ENCODE results near the gene CIP2A.

CIP2A gene

DNA sequence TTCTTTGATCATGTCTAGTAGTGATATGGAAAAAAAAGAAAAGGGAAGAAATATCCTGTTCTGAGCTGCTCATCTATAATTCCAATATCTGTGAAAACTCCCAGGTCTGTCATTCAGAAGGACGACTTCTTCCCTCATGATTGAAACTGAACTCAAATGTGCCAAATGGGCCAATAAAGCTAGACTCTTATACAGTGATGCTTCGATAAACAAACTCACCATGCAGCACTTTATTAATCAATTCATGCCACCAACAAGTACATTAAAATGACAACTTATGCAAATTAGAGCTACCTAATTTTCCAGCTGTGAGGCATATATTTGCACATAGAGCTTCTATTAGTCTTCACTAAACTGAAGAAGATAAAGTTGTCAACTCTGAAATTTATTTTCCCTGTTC, 63.3 kb downstream of the CIP2A start:
- no peak overlapping the region for H3K14ac ChIP-seq (ENCODE audit: low read length in 2 of 2)
- DNase-seq = no peak
- no peak overlapping the region for H2AFZ ChIP-seq (ENCODE audit: low read depth, low read length)
- no peak overlapping the region for H3K4ac ChIP-seq (ENCODE audit: low read depth in 1 of 2, low read length in 2 of 2)
- no peak overlapping the region for H2BK12ac ChIP-seq (ENCODE audit: low read length in 2 of 2)
- H2BK15ac ChIP-seq (ENCODE audit: low read depth, poor library complexity, severe bottlenecking) = no peak overlapping the region
- H3K4me3 ChIP-seq (ENCODE audit: insufficient read depth in 1 of 2, low read depth in 1 of 2, low read length in 2 of 2) = no peak overlapping the region
- no peak overlapping the region for H4K91ac ChIP-seq (ENCODE audit: low read length)
- no peaks in the 10 kb centered on the region for H3K36me3 ChIP-seq (ENCODE audit: control insufficient read depth in 1 of 2, insufficient read depth in 2 of 2, low read depth in 1 of 2, low read length in 2 of 2)
- no peaks in the 10 kb centered on the region for H3K79me1 ChIP-seq (replicated peaks; ENCODE audit: low read length, poor library complexity, severe bottlenecking)
- H3K4me1 ChIP-seq (ENCODE audit: control insufficient read depth, insufficient read depth, low read depth, low read length) = no peaks in the 10 kb centered on the region
- no peaks in the 10 kb centered on the region for H3K9me3 ChIP-seq (ENCODE audit: control insufficient read depth, low read length)
- H2AK5ac ChIP-seq (ENCODE audit: low read length, severe bottlenecking) = no peak overlapping the region
- H2BK120ac ChIP-seq (ENCODE audit: low read depth, low read length) = no peak overlapping the region
- H3K18ac ChIP-seq (ENCODE audit: low read depth in 1 of 2, low read length in 2 of 2) = no peak overlapping the region
- H3K27ac ChIP-seq (ENCODE audit: low read length, poor library complexity, severe bottlenecking) = no peak overlapping the region
- no peak overlapping the region for H4K8ac ChIP-seq (ENCODE audit: low read length)
- no peak overlapping the region for H3K9ac ChIP-seq (ENCODE audit: low read length)
- H2BK5ac ChIP-seq (ENCODE audit: low read depth, low read length, poor library complexity, severe bottlenecking) = no peak overlapping the region
- H3K4me2 ChIP-seq (ENCODE audit: low read length, poor library complexity, severe bottlenecking) = no peak overlapping the region
- 92% methylated on average over 2 of the region's 2 CpGs for WGBS
- no peaks in the 10 kb centered on the region for H3K27me3 ChIP-seq (ENCODE audit: control insufficient read depth in 1 of 2, insufficient read depth in 1 of 2, low read length in 2 of 2)
- no peak overlapping the region for H3K23ac ChIP-seq (ENCODE audit: low read length in 2 of 2)

DNA sequence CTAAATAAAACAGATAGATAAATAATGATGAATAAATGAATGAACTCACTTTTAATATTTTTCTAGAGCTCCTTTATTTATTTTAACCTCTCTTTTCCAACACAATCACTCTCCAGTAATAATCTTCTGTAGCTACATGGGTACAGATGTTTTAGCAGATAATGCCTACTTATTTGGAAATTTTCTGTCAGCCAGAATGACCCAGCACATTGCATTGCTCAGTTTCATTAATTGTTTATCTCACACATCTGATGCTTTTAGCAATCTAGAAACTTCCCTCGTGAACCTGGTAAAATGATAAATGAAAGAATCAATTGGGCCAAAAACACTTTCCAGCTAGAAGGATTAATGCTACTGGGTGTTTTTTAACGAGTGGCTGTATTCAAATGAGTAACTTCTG, 64.0 kb downstream of the CIP2A start:
- Histone ChIP-seq H3K4me1 (ENCODE audit: control insufficient read depth, insufficient read depth, low read depth, low read length) (no peaks in the 10 kb centered on the region), H3K23ac (ENCODE audit: low read length in 2 of 2) (no peak overlapping the region)
- 80% methylated on average over 1 of the region's 2 CpGs for WGBS

DNA sequence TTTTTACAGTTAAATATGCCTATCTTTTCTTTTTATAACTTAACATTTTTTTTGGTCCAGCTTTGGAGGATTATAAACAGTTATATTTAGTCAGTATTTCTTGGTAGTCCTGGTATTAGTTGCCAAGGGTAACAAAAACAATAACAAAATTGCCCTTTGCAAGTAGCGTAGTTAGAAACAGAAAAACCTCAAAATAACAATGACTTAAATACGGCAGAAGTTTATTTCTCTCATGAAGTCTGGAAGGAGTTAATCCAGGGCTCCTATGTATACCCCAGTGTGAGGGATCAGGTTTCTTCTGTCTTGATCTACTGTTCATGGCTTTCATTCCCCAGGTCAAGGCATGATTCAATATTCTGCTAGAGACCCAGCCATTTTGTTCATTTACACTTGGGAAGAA, 64.7 kb downstream of the CIP2A start:
- Histone ChIP-seq H2BK120ac (ENCODE audit: low read depth, low read length) (no peak overlapping the region), H3K79me1 (replicated peaks; ENCODE audit: low read length, poor library complexity, severe bottlenecking) (no peaks in the 10 kb centered on the region), H2BK12ac (ENCODE audit: low read length in 2 of 2) (no peak overlapping the region), H2BK15ac (ENCODE audit: low read depth, poor library complexity, severe bottlenecking) (no peak overlapping the region), H3K4me1 (ENCODE audit: control insufficient read depth, insufficient read depth, low read depth, low read length) (no peaks in the 10 kb centered on the region), H3K18ac (ENCODE audit: low read depth in 1 of 2, low read length in 2 of 2) (no peak overlapping the region), H3K9ac (ENCODE audit: low read length) (peak overlapping the region; percentile 30), H3K4ac (ENCODE audit: low read depth in 1 of 2, low read length in 2 of 2) (no peak overlapping the region), H3K27ac (ENCODE audit: low read length, poor library complexity, severe bottlenecking) (no peak overlapping the region), H3K27me3 (ENCODE audit: control insufficient read depth in 1 of 2, insufficient read depth in 1 of 2, low read length in 2 of 2) (no peaks in the 10 kb centered on the region), H3K23ac (ENCODE audit: low read length in 2 of 2) (no peak overlapping the region), H3K9me3 (ENCODE audit: control insufficient read depth, low read length) (no peaks in the 10 kb centered on the region), H2AFZ (ENCODE audit: low read depth, low read length) (no peak overlapping the region), H3K36me3 (ENCODE audit: control insufficient read depth in 1 of 2, insufficient read depth in 2 of 2, low read depth in 1 of 2, low read length in 2 of 2) (no peaks in the 10 kb centered on the region), H4K8ac (ENCODE audit: low read length) (no peak overlapping the region), H3K4me2 (ENCODE audit: low read length, poor library complexity, severe bottlenecking) (no peak overlapping the region), H2AK5ac (ENCODE audit: low read length, severe bottlenecking) (no peak overlapping the region), H3K4me3 (ENCODE audit: insufficient read depth in 1 of 2, low read depth in 1 of 2, low read length in 2 of 2) (no peak overlapping the region), H2BK5ac (ENCODE audit: low read depth, low read length, poor library complexity, severe bottlenecking) (no peak overlapping the region), H3K14ac (ENCODE audit: low read length in 2 of 2) (no peak overlapping the region), H4K91ac (ENCODE audit: low read length) (no peak overlapping the region)
- 40% methylated on average over 1 of the region's 2 CpGs for WGBS
- DNase-seq = peak; percentile 78

More for the DNA sequence above, 64.0 kb downstream of the CIP2A start:
- Histone ChIP-seq H2AFZ (ENCODE audit: low read depth, low read length) (no peak overlapping the region), H3K18ac (ENCODE audit: low read depth in 1 of 2, low read length in 2 of 2) (no peak overlapping the region), H3K36me3 (ENCODE audit: control insufficient read depth in 1 of 2, insufficient read depth in 2 of 2, low read depth in 1 of 2, low read length in 2 of 2) (no peaks in the 10 kb centered on the region), H2BK120ac (ENCODE audit: low read depth, low read length) (no peak overlapping the region), H3K4me2 (ENCODE audit: low read length, poor library complexity, severe bottlenecking) (no peak overlapping the region), H3K9me3 (ENCODE audit: control insufficient read depth, low read length) (no peaks in the 10 kb centered on the region), H4K91ac (ENCODE audit: low read length) (no peak overlapping the region), H3K79me1 (replicated peaks; ENCODE audit: low read length, poor library complexity, severe bottlenecking) (no peaks in the 10 kb centered on the region), H3K4ac (ENCODE audit: low read depth in 1 of 2, low read length in 2 of 2) (no peak overlapping the region), H2BK15ac (ENCODE audit: low read depth, poor library complexity, severe bottlenecking) (no peak overlapping the region), H3K14ac (ENCODE audit: low read length in 2 of 2) (no peak overlapping the region), H3K27me3 (ENCODE audit: control insufficient read depth in 1 of 2, insufficient read depth in 1 of 2, low read length in 2 of 2) (no peaks in the 10 kb centered on the region), H2BK5ac (ENCODE audit: low read depth, low read length, poor library complexity, severe bottlenecking) (no peak overlapping the region), H3K9ac (ENCODE audit: low read length) (no peak overlapping the region), H2AK5ac (ENCODE audit: low read length, severe bottlenecking) (no peak overlapping the region), H4K8ac (ENCODE audit: low read length) (no peak overlapping the region), H3K4me3 (ENCODE audit: insufficient read depth in 1 of 2, low read depth in 1 of 2, low read length in 2 of 2) (no peak overlapping the region), H3K27ac (ENCODE audit: low read length, poor library complexity, severe bottlenecking) (no peak overlapping the region), H2BK12ac (ENCODE audit: low read length in 2 of 2) (no peak overlapping the region)
- no peak for DNase-seq

DNA sequence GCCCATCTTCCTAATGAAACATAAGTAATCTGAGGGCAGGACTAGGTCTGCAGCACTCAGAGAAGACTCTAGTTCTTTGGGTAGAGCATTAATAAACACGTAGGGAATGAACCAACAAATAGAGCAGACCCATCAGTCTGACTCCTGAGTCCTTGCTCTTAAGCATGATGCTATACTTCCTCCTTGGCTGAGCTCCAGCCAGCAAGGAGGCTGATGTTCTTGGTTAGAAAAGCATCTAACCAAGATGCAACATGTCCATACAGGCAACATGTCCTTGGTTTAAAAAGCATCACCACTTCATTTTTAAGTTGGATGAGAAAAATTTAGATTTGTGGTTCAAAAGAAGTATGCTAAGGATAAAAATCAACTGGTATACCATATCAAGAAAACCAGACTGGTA, 70.3 kb downstream of the CIP2A start:
- Histone ChIP-seq H2AFZ (ENCODE audit: low read depth, low read length) (no peak overlapping the region), H2BK120ac (ENCODE audit: low read depth, low read length) (no peak overlapping the region), H3K27me3 (ENCODE audit: control insufficient read depth in 1 of 2, insufficient read depth in 1 of 2, low read length in 2 of 2) (no peaks in the 10 kb centered on the region), H3K36me3 (ENCODE audit: control insufficient read depth in 1 of 2, insufficient read depth in 2 of 2, low read depth in 1 of 2, low read length in 2 of 2) (no peaks in the 10 kb centered on the region), H2AK5ac (ENCODE audit: low read length, severe bottlenecking) (no peak overlapping the region), H4K91ac (ENCODE audit: low read length) (no peak overlapping the region), H3K4me2 (ENCODE audit: low read length, poor library complexity, severe bottlenecking) (no peak overlapping the region), H3K4ac (ENCODE audit: low read depth in 1 of 2, low read length in 2 of 2) (no peak overlapping the region), H3K4me1 (ENCODE audit: control insufficient read depth, insufficient read depth, low read depth, low read length) (no peaks in the 10 kb centered on the region), H3K4me3 (ENCODE audit: insufficient read depth in 1 of 2, low read depth in 1 of 2, low read length in 2 of 2) (no peak overlapping the region), H3K79me1 (replicated peaks; ENCODE audit: low read length, poor library complexity, severe bottlenecking) (no peaks in the 10 kb centered on the region), H3K9ac (ENCODE audit: low read length) (no peak overlapping the region), H3K18ac (ENCODE audit: low read depth in 1 of 2, low read length in 2 of 2) (no peak overlapping the region), H2BK5ac (ENCODE audit: low read depth, low read length, poor library complexity, severe bottlenecking) (no peak overlapping the region), H3K9me3 (ENCODE audit: control insufficient read depth, low read length) (no peaks in the 10 kb centered on the region), H3K14ac (ENCODE audit: low read length in 2 of 2) (no peak overlapping the region), H2BK15ac (ENCODE audit: low read depth, poor library complexity, severe bottlenecking) (no peak overlapping the region), H3K23ac (ENCODE audit: low read length in 2 of 2) (no peak overlapping the region), H2BK12ac (ENCODE audit: low read length in 2 of 2) (no peak overlapping the region), H4K8ac (ENCODE audit: low read length) (no peak overlapping the region), H3K27ac (ENCODE audit: low read length, poor library complexity, severe bottlenecking) (no peak overlapping the region)
- WGBS = 83% methylated on average over 1 of the region's 1 CpG
- DNase-seq = no peak

Measured in mesenchymal stem cell (in vitro differentiated cells and primary cell).